G401 (cell line): ENCODE measurements around the gene ALDH7A1. TPM values are rescaled to one million over a fixed set of nuclear protein-coding genes. Genes with fewer than 3 reads are reported as not detected.
A peak's percentile ranks its signal among the peaks of the same experiment; 100 is the strongest.

Experiments used
- DNase-seq: peaks from one replicate; pipeline ENCODE4 v3.0.0-alpha.2; 2015; ENCODE audit warnings: low spot score
- in situ Hi-C: cut with HindIII; loops from 2 replicates; pipeline ENCODE4 v1.10.0; 2016; ENCODE audit warnings: low sequenced_read_pairs, mixed read lengths
- total RNA-seq: library from RNA; depleted of rRNA; stranded (reverse); fragments of >200 nt; shearing (Covaris generic); gene quantifications from 2 replicates; pipeline ENCODE4 v1.2.3, GENCODE V29; 2014

ALDH7A1 gene
- total RNA-seq, 1 experiment from 2014 or later: 146 TPM

DNA sequence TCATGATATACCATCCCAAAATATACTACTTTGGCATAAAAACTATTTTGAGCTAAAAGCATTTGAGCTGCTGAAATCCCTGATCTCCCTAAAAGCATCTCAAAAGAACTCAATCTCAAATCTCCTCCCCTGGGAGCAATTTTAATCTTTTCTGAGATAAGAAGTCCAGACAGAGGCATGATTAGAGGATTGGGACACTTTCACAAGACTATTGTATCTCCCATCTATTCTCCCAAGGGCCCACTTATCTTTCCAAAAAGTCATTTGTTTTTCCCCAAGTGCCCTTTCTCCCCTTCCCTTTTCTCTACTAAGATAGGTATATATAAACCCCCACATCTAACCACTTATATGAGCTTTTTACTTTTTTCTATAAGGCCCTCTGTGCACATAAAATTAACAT is 79.7 kb downstream of the ALDH7A1 start:
- no peak for DNase-seq
- in situ Hi-C loops: no loop called here

DNA sequence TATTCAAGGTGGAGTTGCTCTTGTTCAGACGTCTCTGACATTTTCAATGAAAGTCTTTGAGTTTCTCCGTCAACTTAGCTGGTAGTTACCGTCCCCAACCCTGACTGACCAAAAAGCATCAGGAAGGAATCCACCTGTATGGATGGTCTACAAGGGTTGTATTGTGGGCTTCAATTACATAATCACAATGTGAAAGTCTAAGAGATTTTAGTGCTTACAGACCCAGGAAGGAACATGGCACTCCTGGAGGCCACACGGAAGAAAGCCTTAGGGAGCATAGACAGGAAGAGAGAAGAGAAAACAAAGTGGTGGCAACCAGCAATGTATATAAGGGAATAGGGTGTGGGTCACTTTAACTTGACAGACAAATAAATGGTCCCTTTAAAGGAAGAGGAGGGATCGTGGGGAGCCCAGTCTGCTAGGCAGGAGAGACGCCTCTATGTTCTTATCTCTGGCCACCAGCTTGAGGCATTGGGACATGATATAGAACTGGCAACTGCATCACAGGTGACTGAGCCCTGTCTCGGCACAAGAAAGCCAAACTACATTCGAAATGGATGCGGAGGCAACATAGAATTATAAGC is 80.4 kb downstream of the ALDH7A1 start:
- DNase-seq: no peak
- in situ Hi-C loops: no loop called here

DNA sequence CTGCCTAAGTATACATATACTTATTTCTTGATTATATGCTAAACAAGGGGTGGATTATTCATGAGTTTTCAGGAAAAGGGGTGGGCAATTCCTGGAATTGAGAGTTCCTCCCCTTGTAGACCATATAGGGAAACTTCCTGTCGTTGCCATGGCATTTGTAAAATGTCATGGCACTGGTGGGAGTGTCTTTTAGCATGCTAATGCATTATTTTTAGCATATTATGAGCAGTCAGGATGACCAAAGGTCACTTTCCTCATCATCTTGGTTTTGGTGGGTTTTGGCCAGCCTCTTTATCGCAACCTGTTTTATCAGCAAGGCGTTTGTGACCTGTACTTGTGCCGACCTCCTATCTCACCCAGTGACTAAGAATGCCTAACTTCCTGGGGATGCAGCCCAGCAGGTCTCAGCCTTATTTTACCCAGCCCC is 80.9 kb downstream of the ALDH7A1 start:
- no peak for DNase-seq
- in situ Hi-C loops: no loop called here

DNA sequence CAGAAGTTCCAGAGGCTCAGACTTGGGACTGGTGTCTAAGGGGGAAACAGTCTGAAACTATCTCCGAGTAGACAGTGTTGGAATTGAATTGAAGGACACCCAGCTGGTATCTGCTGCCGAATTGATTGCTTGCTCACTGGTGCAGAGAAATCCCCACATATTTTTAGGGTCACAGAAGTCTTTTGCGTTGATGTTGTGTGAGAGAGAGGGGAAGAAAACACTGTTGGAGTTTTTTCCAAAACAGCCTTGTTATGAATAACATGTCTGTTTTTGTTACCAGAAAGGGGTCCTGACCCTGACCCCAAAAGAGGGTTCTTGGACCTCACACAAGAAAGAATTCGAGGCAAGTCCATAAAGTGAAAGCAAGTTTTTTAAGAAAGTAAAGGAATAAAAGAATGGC is 81.3 kb downstream of the ALDH7A1 start:
- DNase-seq: no peak
- in situ Hi-C loops: no loop called here

DNA sequence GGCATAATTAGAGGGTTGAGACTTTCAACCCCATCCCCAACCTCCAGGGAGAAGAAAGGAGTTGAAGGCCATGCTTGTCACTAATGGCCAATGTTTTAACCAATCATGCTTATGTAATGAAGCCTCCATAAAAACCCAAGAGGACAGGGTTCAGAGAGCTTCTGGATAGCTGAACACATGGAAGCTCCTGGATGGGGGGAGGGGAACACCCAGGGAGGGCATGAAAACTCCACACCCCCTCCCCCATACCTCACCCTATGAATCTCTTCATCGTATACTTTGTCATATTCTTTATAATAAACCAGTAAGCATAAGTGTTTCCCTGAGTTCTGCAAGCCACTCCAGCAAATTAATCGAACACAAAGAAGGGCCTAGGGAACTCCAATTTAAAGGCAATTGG is 81.7 kb downstream of the ALDH7A1 start:
- in situ Hi-C loops: no loop called here
- no peak for DNase-seq

DNA sequence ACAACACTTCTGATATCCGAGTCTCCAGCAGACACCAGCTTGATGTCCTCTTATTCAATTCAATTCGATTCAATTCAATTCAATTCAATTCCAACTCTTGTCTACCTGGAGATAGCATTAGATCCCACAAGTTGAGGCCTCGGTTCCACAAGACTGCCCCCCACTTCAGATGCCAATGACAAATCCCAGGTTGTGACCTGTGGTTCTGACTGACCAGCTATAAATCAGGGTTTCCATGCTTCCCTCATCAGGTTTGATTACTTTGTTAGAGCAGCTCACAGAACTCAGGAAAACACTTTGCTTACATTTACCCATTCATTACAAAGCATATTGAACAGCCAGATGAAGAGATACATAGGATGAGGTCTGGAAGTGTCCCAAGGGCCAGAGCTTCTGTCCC is 82.6 kb downstream of the ALDH7A1 start:
- in situ Hi-C loops: no loop called here
- DNase-seq: no peak

DNA sequence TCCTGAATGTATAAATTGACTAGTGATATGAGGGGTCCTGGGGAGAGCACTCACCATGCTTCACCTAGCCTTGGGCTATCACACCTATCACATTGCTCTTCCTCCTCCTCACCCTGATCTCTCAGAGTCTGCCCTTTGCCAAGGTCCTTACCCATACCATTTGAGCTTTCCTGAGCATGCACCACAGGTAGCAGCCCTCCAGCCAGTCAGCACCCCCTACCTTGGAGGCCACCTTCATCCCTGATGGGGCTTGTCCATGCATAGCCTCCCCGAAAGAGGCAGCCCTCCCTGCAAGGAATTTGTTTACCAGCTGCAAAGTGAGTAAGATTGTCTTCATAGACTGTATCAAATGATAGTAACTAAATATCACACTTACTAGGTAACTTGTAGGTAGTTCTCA is 83.1 kb downstream of the ALDH7A1 start:
- DNase-seq: no peak

DNA sequence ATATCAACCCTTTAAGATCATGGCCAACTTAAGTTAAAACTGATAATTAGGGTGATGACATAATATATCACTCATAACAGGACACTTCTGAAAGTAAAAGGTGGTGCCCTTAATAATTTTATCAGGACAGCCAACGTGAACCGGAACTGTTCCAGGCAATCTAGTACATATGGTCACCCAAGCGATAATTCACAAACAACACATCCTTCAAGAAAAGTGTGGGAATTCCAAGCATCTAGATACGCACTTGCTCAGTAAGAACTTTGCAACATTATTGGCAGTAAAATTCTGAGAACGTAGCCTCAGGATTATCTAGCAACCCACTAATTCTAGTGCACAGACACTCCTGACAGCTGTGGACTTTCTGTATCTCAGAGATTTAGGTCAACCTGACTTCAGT is 85.7 kb downstream of the ALDH7A1 start:
- in situ Hi-C loops: no loop called here

More for the DNA sequence above, 83.1 kb downstream of the ALDH7A1 start:
- in situ Hi-C loops: no loop called here

DNA sequence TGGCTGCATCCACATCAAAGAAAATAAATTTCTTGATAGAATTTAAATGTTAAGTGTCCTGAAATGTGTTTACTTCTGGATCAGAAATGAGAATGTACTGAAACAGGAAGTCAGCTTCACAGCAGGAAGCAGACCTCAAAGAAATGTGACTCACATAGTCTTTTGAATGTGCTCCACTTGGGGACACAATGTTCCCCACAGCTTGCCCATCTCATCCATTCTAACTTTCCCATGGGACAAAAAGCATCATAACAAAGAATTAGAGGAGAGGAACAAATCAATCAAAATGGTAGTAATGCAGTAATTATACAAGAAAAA is 86.1 kb downstream of the ALDH7A1 start:
- in situ Hi-C loops: no loop called here

More for the DNA sequence above, 85.7 kb downstream of the ALDH7A1 start:
- no peak for DNase-seq

DNA sequence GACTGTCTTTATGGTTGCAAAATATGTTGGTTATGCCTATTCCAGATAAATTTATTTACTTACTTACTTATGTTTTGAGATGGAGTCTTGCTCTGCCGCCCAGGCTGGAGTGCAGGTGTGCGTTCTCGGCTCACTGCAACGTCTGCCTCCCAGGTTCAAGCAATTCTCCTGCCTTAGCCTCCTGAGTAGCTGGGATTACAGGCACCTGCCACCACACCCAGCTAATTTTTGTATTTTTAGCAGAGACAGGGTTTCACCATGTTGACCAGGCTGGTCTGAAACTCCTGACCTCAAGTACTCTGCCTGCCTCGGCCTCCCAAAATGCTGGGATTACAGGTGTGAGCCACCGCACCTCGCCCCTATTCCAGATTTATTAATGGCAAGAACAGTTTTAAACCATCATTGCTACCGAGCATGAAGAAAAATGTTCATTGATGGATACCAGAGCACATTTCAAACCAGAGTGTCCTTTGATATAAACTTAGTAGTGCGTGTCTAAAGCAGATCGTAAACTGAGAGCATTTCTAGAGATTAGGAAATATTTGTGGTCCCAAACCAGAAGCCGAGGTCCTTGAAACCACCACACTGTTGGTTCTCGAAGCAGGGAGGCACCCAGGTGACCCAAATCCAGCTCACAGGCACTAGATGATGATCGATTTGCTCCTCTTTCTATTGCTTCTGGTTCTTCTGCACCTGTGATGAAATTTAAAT is 86.6 kb downstream of the ALDH7A1 start:
- DNase-seq: no peak
- in situ Hi-C loops: no loop called here

More for the DNA sequence above, 86.1 kb downstream of the ALDH7A1 start:
- no peak for DNase-seq

DNA sequence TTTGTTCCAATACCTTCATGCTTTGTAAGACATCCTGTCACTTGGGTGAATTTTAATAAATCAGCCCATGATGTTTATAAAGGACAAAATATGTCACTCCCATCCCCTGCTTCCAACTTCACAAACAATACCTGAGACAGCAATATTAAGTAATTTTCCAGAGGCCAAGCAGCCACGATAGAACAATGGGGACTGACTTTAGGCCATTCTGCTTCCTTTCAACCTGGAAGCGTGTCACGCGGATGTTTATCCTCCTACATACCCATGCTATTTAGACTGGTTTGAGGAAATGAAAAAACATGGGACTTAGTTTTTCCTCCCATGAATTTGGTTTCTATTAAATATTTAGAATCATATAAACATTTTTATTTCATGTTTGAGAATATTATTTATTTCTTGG is 88.9 kb downstream of the ALDH7A1 start:
- DNase-seq: no peak
- in situ Hi-C loops: no loop called here

DNA sequence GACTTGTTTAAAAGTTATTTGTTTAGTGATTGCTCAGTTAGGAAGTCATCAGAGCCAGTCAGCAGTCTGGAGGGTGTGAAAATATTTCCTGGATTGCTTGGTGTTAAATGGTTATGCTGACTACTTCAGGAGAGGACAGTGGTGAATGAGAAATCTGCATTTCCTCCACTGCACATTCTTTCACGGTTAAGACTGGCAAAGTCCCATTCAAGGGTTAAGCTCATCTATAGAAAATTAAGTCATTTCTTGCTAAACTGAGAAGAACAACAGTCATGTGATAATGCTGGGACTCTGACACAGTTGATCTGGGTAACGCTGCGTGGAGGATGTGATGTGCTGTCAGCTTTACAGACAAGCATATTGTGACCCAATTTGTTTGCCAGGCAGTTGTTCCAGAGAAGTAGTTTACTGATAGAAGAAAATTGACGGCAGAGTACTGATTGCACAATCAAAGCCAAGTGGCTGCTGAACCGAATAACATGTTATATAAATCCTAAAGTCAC is 91.4 kb downstream of the ALDH7A1 start:
- in situ Hi-C loops: no loop called here

DNA sequence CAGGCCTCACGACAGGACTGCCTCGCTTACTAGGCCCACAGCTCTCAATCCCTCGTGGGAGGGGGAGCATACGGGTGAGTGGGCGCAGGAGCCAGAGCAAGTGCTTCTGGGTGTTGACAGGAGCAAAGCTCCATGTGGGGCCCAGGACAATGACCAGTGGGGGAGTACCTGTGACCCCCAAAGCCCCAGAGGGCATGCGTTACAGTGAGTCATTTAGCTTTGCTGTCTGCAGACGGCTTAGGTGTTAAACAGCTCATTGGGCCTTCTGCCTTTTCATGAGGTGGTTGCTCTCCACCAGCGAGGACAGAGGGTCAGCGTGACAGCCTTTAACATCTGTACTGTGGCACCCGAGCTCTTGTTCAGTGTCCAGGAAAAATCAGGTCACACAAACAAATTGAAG is 93.6 kb downstream of the ALDH7A1 start:
- DNase-seq: no peak
- in situ Hi-C loops: no loop called here

More for the DNA sequence above, 91.4 kb downstream of the ALDH7A1 start:
- DNase-seq: peak; percentile 48

DNA sequence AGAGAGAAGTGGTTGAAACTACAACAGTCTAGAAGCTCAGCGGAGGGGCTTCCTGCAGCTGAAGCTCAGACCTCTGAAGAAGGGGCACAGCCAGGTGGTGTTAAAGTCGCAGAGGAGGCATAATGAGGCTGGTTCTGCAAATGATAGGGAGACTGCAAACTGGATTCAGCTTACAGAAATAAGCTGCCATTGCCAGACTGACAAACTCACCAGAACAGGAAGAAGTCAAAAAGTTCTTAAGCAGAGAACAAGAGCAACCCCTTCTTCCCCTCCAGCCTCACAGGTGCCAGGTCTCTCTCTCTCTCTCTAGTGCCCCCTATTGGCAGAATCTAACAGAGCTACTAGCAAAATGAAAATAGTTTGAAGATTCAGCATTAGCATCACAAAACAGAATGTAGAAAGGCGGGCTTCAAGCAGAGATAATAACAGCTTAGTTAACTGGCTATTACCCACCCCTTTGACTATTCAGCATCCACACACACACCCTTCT is 95.1 kb downstream of the ALDH7A1 start:
- in situ Hi-C loops: no loop called here
- DNase-seq: no peak

DNA sequence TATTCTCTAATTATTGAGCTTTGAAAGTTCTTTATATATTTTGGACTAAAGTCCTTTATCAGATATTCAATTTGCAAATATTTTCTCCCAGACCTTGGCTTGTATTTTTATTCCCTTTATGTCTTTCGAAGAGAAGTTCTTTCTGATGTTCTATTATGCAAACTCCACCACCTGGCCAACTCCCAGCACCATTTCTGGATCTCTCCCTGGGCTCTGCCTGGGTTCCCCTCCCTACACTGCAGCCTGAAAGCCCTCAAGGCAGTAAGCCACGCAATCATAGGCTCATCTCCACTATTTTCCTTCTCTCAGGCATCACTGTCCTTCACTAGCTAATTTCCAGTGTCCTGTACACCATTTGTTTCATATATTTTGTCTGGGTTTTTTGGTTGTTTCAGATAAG is 95.7 kb downstream of the ALDH7A1 start:
- in situ Hi-C loops: no loop called here

DNA sequence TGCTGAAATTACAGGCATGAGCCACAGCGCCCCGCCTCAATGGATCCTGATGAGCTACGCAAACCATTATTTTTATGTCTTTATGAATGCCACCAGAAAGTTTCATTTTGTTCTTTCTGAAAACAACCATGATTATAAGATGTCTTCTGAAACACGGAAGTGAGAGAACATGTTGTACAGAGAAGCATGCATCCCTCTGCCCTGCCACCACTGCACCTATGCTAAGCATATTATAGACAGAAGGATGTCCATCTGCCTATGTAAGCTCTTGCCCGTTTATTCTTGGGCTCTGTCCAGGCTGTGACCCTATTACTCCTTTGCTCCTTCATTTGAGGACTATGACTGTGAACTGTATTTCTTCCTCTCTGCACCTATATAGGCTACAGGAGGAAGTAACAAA is 97.5 kb downstream of the ALDH7A1 start:
- in situ Hi-C loops: no loop called here
- DNase-seq: peak; percentile 76

More for the DNA sequence above, 95.7 kb downstream of the ALDH7A1 start:
- DNase-seq: no peak

DNA sequence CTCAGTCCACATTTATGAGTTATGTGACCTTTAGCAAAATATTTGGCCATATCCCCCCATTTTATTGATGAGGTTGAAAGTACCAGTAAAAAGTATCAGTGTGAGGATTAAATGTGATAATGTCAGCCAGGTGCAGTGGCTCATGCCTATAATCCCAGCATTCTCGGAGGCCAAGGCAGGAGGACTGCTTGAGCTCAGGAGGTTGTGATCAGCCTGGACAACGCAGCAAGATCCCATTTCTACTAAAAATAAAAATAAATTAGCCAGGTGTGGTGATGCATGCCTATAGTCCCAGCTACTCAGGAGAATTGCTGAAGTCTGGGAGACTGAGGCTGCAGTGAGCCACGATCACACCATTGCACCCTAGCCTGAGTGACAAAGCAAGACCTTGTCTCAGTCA is 100.6 kb downstream of the ALDH7A1 start:
- no peak for DNase-seq
- in situ Hi-C loops: no loop called here

DNA sequence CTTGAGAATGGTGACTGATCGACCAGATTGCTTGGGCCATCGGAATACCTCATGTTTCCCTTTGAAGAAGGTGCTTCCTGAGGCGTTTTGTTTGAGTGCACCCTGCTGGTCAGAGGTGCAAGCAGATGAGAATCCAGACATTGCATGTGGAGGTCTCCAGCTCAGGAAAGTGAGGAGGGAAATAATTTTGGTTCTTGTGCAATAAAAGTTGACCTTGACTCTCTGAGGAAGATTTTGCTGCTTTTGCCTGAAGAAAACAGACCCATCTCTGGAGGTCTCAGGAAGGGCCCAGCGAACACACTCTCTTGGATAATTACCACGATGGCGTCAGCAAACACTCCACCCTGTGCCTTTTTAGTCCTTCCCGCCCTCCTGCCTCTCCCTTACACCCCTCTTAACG is 102.1 kb downstream of the ALDH7A1 start:
- no peak for DNase-seq
- in situ Hi-C loops: no loop called here

DNA sequence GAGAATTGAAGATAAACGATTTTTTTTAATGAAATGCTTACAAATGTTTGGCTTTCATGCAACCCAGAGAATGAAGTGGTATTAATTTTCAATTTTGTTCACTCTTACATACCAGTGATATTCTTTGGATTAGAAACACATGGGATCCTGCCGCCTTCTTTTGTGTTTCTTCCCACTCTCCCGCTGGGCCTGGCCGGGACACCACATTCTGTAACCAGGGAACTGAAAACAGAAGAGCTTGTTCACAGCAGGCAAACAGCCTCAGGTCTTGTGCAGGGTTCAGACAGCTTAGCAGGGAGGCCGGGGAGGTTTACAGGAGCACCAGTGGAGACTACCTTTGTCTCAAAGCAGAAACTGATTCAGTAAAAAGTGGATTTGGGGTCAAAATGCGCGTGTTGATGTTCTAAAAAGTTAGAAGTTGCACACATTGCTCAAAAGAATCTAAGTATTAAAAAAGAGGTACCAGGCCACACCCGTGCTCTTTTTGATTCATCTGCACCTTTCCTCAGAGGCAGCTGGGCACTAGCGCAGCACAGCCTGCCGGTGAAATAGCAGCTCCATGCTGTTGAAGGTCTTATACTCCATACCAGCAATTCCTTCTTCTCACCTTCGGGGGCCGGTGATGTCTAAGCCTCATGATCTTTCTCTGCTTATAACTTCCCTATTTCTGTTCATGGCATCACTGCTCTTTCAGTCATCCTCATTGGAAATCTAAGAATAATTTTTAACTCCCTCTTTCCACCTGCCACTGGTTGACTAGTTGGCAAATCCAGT is 104.7 kb downstream of the ALDH7A1 start:
- in situ Hi-C loops: no loop called here
- no peak for DNase-seq

DNA sequence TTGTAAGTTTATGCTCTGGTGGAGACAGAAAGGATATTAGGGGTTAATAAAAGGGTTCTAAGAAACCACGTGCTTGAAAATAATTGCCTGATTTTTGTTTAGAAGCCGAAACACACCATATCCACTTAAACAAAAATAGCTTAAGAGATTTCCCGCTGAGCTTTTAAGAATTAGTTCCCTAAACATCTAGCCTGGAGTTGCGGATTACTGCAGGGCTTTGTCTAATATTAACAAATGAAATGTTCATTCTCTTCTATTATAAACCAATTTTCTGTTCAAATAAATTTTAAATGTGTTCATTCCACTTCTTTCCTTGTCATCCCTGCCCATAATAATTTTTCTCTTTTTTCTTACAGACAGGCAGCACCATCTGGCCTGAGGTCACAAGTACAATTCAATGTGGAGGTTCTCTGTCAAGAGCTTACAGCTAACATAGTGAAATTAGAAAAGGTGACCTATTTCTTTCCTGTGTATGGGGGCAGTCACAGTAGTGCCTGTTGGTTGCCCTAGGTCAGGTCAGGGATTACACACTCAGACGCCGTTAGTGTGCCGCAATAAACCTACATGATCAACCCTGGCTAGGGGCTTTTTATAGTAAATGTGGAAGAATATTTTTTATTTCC is 106.5 kb downstream of the ALDH7A1 start:
- no peak for DNase-seq
- in situ Hi-C loops: loop anchor here (10.0 kb wide), 1 partner anchor 84 kb away; no protein-coding TSS in a partner anchor
